ENCODE results near the gene STXBP4. TPM values are rescaled to one million over a fixed set of nuclear protein-coding genes. Genes with fewer than 3 reads are reported as not detected.

Gene STXBP4
- 17.0 and 22.7 TPM in 2 replicates for total RNA-seq

GRCh38 chr17:54968262-54968987 lies at the start of gene STXBP4, which contains the start of gene COX11:
Gene STXBP4, plus strand, starts transcription at chr17:54968765. Its CDS starts 17,455 bp downstream, at chr17:54986220.
Gene COX11, minus strand, starts transcription at chr17:54968654. Its CDS starts 8 bp downstream, at chr17:54968646.

Other genes starting within 250 kb of the STXBP4 start
- 15.1 and 19.3 TPM in 2 replicates for gene TOM1L1, start 67.9 kb upstream of the STXBP4 start, total RNA-seq
- 78.0 and 89.5 TPM in 2 replicates for gene COX11, start 111 bp upstream of the STXBP4 start, total RNA-seq

All from smooth muscle cell of trachea (primary cell).